NCI-H82 treated with DMSO at 0.1 percent for 48 hours (cell line): ENCODE data around the gene UNC93A.
"Not testable (repeated sequence)": the region's sequence is repeated elsewhere in the genome, so short reads cannot be mapped to it uniquely, and the experiment has no call there.

Source experiments
- DNase-seq: peaks from one replicate; lab custom pipeline; 2025; ENCODE audit not compliant: unreplicated experiment; lab: John Stamatoyannopoulos, UW

Gene UNC93A

GRCh38 chr6:167270499-167271311 is 20.4 kb upstream of the UNC93A start:
- DNase-seq = no peak

GRCh38 chr6:167272151-167272550 is 19.0 kb upstream of the UNC93A start:
- no peak for DNase-seq

DNA sequence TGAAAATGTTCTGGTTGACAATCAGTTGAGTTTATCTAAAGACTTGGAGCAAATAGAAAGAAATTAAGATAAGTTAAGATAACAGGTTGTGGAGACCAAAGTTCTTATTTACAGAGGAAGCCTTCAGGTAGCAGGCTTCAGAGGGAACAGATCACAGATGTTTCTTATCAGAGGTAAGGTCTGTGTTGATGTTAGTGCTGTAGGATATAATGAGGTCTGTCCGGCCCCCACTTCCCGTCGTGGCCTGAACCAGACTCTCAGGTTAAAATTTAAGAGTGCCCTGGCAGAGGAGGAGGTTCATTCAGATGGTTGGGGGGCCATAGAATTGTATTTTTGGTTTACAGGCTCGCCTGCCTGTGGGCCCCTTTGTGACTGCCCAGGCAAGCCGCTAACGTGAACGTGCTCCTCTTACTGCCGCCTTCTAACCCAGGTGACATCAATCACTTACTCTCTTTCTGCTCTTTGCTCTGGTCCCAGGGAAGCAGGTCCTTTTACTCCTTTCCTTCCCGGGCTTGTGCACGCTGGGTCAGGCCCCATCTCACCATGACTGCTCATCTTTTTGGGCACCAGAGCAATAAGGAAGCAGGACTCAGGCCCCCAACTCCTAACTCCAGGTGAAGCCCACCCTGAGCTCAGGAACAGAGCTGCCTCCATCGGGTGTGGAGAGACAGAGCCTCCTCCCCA is 18.3 kb upstream of the UNC93A start:
- DNase-seq = no peak

DNA sequence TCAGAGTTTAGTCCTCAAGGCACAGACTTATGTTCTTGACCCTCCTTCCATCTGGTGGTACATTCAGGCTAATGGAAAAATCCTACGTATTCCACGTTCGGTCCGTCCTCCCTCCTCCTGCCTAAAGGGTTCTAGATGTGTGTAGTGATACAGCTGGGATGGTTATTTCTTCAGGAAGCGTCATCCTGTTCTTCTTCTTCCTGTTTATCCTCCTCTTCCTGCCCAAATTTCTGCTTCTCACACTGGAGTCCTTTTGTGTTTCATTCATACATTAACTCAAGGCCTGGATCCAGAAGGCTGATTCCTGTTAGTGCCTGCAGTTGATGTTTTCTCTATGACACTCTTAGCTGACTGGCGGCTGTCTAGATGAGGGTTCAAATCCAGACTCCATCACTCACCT is 16.8 kb upstream of the UNC93A start:
- DNase-seq = no peak

GRCh38 chr6:167275001-167275400 is 16.1 kb upstream of the UNC93A start:
- no peak for DNase-seq

- no peak for DNase-seq
These were observed 15.7 kb upstream of the UNC93A start for GRCh38 chr6:167275436-167275835.

GRCh38 chr6:167276772-167277533 is 14.2 kb upstream of the UNC93A start:
- DNase-seq = no peak

DNA sequence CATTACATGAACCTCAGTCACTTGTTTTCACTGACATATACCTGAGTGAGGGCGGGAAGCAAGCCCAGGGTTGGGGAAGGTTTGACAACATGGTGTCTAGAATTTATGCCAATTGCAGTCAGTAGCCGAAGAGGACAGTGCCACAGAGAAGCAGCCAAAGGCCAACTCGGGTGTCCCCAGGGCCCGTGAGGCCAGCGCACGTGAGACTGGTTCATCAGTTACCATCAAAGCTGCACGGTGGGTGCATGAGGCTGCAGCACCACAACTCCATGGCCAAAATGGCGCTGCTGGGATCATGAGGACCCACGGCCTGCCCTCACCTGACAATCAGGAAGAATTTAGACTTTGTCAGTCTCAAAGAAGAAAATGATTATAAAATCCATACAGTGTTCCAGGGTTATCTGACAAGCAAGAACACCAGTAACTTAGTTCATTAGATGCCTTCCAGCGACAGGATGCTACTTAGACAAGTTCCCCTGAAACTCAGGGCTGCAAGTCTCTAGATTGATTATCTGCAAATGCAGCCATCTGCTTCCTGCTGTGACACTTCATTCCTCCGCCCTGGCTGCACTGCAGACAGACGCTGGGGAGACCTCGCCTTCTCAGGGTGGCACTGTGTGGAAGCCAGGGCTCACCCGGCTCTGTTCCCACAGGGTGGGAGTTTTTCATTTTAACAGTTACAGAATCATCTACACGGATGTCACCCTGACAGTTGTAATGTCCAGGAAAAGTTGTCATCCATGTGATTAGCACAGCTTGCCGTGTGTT is 12.8 kb upstream of the UNC93A start:
- DNase-seq = not testable (repeated sequence)

DNA sequence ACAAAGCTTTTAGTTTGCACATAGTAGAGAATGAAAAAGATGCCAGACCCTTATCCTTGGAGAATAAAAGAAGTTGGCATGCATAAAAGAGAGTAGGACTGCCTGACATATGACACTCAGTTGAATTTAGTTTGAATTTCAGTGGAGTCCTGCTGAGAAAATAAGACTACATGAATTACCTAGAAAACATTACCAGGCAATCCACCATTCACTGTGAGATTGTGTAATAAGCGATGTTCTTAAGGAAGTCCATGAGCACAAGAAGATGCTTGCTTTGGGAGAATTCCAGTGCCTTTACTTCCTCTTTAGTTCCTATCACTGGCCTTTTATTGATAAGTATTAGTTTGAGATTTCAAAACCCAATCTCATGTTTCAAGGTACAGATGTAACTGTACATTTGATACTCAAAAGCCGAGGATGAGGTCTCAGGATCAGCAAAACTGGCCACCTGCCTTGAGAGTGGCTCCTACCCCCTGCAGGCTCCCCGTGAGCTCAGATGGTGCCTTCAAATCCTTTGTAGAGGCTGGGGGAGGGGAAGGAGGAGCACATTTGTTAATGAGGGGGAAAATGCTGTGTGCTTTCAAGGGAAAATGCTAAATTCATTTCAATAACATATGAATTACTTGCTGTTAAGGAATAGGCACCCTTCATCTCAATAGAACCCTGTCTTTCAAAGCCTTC is 11.2 kb upstream of the UNC93A start:
- no peak for DNase-seq

GRCh38 chr6:167280466-167280865 is 10.6 kb upstream of the UNC93A start:
- not testable (repeated sequence) for DNase-seq

- DNase-seq = no peak
These were observed 8.9 kb upstream of the UNC93A start for GRCh38 chr6:167282165-167282564.

DNA sequence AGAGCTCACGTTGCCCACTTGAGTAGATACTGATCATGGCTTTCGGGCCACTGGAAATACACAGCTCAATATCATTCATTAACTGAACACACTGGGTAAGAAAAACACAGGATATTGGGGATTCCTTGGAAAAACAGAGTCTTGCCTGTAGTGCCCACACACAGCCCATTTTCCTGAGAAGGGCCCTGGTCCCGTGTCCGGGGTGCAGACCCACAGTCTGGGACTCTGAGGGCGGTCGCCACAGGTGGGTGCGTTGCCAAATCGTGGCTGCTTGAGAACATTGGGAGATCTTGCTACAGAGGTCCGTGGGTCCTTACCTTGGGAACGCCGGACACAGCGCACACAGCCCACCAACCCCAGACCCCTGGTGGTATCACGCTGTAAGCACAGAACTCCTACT is 6.5 kb upstream of the UNC93A start:
- DNase-seq = not testable (repeated sequence)

- no peak for DNase-seq
These were observed 5.9 kb upstream of the UNC93A start for GRCh38 chr6:167285077-167285770.

DNA sequence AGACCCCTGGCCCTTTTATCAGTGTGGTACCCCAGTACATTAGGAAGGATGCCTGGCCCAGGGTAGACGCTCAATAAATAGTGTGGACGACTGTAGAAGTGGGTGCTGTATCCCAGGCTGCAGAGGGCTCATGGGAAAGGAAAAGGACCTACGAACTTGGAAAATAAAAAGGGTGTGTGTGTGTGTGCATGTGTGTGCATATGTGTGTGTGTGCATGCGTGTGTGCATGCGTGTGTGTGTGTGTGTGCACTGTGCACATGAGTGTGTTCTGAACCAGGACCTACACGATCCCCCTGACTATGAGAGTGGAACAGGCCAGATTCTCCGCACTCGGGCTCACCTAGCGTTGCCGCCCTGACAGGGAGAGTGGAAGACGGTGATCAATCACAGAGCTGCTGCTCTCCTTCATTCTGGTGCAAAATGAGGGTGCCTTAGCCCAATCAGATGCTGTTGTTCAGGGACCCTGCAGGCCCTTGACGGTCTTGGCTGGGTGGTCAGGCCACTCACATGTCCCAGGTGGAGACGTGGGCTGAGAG is 3.5 kb upstream of the UNC93A start:
- no peak for DNase-seq

DNA sequence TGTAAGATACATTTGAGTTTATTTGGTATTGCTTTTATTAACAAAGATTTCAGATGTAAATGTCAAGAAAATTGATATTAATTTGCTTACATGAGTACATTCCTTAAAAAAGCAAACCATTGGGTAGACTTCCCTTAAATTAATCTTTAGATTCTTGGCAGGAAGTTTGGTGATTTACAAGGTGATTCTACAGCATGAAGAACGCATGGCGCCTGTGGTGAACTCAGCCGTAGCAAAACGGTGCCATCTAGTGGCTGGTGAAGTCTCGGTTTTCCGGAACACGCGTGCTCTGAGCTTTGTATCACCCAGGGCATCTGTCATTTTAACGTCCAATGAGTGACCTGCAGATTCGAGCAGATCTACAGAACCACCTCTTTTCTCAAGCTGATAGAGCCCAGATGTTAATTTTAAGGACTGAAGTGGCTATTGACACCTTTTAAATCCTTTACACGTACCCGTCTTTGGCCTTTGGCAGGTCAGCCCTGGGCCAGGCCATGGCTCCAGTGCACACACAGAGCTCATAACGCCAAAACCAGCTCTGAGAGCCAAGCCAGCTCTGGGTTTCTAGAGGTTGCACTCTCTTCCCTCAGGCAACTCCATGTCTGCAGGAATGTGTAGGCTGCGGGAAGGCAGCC is 2.4 kb upstream of the UNC93A start:
- peak; percentile 1 for DNase-seq

GRCh38 chr6:167289291-167289690 is 1.8 kb upstream of the UNC93A start:
- not testable (repeated sequence) for DNase-seq

- no peak for DNase-seq
These were observed 647 bp downstream of the UNC93A start for GRCh38 chr6:167291623-167292300.

DNA sequence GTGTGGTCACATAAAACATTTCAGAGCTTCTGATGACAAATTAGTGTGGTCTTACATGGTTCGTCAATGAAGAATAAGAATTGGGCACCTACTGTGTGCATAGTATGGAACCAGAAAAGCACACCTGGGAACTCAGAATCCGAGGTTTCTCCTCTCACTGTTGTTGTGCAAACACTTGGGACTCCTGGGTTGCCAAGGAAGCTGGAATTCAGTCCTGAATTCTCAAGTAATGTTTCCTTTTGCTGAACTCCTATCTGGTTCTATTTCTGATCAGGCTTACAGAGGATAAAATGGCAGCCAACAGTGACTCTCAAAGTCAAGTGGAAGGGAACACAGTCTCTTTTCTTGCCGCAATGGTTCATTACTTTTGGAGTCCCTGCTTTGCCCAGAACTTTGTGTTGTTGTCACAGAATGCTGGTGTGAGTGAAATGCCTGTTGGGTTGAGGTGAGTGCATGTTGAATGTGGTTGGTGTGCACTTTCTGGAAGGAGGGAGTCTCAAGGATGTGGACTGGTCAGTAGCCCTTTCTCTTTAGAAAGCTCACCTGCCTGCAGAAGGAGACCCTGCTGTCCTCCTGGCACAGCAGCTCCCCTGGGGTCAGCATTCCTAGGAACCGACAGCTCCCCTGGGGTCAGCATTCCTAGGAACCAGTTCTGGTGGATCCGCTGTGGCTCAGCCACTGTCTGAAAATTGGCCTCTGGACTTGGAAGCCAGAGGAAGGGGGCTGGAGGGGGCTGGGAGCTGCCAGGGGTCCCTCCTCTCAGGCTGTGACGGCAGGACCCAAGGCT is 1.4 kb downstream of the UNC93A start:
- DNase-seq = no peak
